SK-N-SH (cell line): ENCODE measurements around the gene LAMA1. TPM values are rescaled to one million over a fixed set of nuclear protein-coding genes. Genes with fewer than 3 reads are reported as not detected.

Experiments
- CTCF ChIA-PET: fragments of 300-600, 350-600 bp; formaldehyde crosslinking; extraction: SDS; loops from one replicate; lab custom pipeline; 2021; lab: Yijun Ruan, JAX
- POLR2A ChIA-PET: fragments of 350-600 bp; sonication (Branson Sonifier 250); formaldehyde crosslinking; extraction: SDS; loops from one replicate; lab custom pipeline; 2020; ENCODE audit warnings: antibody characterized with exemption, inconsistent platforms; lab: Yijun Ruan, JAX
- DNase-seq: peaks from one replicate; pipeline ENCODE4 v3.0.0; 2012
- H2AFZ ChIP-seq: fragments of 200-600 bp; sonication (generic); 2 replicates; pipeline ENCODE4 v1.8.1; 2016; ENCODE audit warnings: antibody characterized with exemption, mild to moderate bottlenecking, low read depth
- H3F3A ChIP-seq: fragments of 200-600 bp; sonication (generic); replicated peaks from 2 replicates; pipeline ENCODE3; 2016; ENCODE audit warnings: antibody characterized with exemption, mild to moderate bottlenecking; ENCODE audit not compliant: insufficient read depth
- H3K27ac ChIP-seq, 2 experiments: fragments of 200-500 bp in 1 of 2; fragments of 200-600 bp in 1 of 2; sonication (Bioruptor generic) in 1 of 2; sonication (generic), shearing (Covaris generic) in 1 of 2; 2 replicates each; pipeline versions ENCODE4 v1.5.1 to v1.6.1; 2014 to 2016; ENCODE audit warnings: low read depth in 2 of 2, inconsistent platforms in 1 of 2, low read length in 1 of 2, mild to moderate bottlenecking in 1 of 2, mixed read lengths in 1 of 2
- H3K27me3 ChIP-seq: fragments of 200-600 bp; sonication (generic), shearing (Covaris generic); 2 replicates; pipeline ENCODE4 v1.6.1; 2016; ENCODE audit warnings: mixed run types; ENCODE audit not compliant: insufficient read depth
- H3K36me3 ChIP-seq, 2 experiments: fragments of 200-500 bp in 1 of 2; fragments of 200-600 bp in 1 of 2; sonication (Bioruptor generic) in 1 of 2; sonication (generic) in 1 of 2; replicated peaks in 1 of 2; 2 replicates each; pipeline versions ENCODE3 to v1.5.1; 2014 to 2016; ENCODE audit warnings: low read length in 1 of 2, mild to moderate bottlenecking in 1 of 2; ENCODE audit not compliant: insufficient read depth in 2 of 2, control insufficient read depth in 1 of 2
- H3K4me1 ChIP-seq, 2 experiments: fragments of 200-500 bp in 1 of 2; fragments of 200-600 bp in 1 of 2; sonication (Bioruptor generic) in 1 of 2; sonication (generic), shearing (Covaris generic) in 1 of 2; 2 replicates each; pipeline versions ENCODE4 v1.5.1 to v1.6.1; 2014 to 2016; ENCODE audit warnings: low read depth in 1 of 2, low read length in 1 of 2, mixed run types in 1 of 2; ENCODE audit not compliant: insufficient read depth in 2 of 2, control insufficient read depth in 1 of 2
- H3K4me2 ChIP-seq: fragments of 200-600 bp; sonication (generic), shearing (Covaris generic); 2 replicates; pipeline ENCODE4 v1.6.1; 2017; ENCODE audit warnings: mixed run types
- H3K4me3 ChIP-seq, 2 experiments: fragments of 200-500 bp in 1 of 2; fragments of 200-600 bp in 1 of 2; sonication (Bioruptor generic) in 1 of 2; sonication (generic), shearing (Covaris generic) in 1 of 2; 2 replicates each; pipeline versions ENCODE4 v1.5.1 to v1.8.1; 2014 to 2016; ENCODE audit warnings: low read depth in 2 of 2, inconsistent platforms in 1 of 2, low read length in 1 of 2, mild to moderate bottlenecking in 1 of 2, mixed read lengths in 1 of 2, moderate library complexity in 1 of 2
- H3K79me2 ChIP-seq: fragments of 200-600 bp; sonication (generic); 2 replicates; pipeline ENCODE4 v1.8.1; 2017; ENCODE audit warnings: mild to moderate bottlenecking; ENCODE audit not compliant: insufficient read depth
- H3K9ac ChIP-seq: fragments of 200-600 bp; sonication (generic); 2 replicates; pipeline ENCODE4 v1.6.1; 2017; ENCODE audit warnings: mixed run types
- H3K9me2 ChIP-seq: fragments of 200-600 bp; sonication (generic); 2 replicates; pipeline ENCODE4 v1.6.1; 2017; ENCODE audit warnings: mixed run types
- H3K9me3 ChIP-seq: fragments of 200-600 bp; sonication (generic); 2 replicates; pipeline ENCODE4 v1.6.1; 2017; ENCODE audit warnings: mixed run types, mild to moderate bottlenecking, moderate library complexity
- H4K20me1 ChIP-seq: fragments of 200-600 bp; sonication (generic); 2 replicates; pipeline ENCODE4 v1.6.1; 2017; ENCODE audit warnings: mild to moderate bottlenecking, mixed run types; ENCODE audit not compliant: insufficient read depth
- ELF1 ChIP-seq: IDR thresholded peaks from 2 replicates; pipeline ENCODE4 v1.4.0; 2012
- EP300 ChIP-seq, 2 experiments: IDR thresholded peaks; 2 replicates each; pipeline versions ENCODE4 v1.4.0 to v1.6.1; 2012; ENCODE audit warnings: borderline replicate concordance in 1 of 2, low read depth in 1 of 2, low read length in 1 of 2
- EZH2phosphoT487 ChIP-seq: fragments of 200-600 bp; sonication (generic); IDR thresholded peaks from 2 replicates; pipeline ENCODE4 v1.6.1; 2017; ENCODE audit warnings: low read depth, mixed run types, mild to moderate bottlenecking, antibody characterized with exemption, moderate library complexity, borderline replicate concordance
- FOXJ3 ChIP-seq: sonication (generic); formaldehyde crosslinking; IDR thresholded peaks from 2 replicates; pipeline ENCODE4 v1.5.1; 2020; ENCODE audit warnings: mild to moderate bottlenecking, missing genetic modification reagents
- FOXM1 ChIP-seq: IDR thresholded peaks from 2 replicates; pipeline ENCODE4 v1.4.0; 2012; ENCODE audit warnings: low read depth, mild to moderate bottlenecking
- GABPA ChIP-seq: IDR thresholded peaks from 2 replicates; pipeline ENCODE4 v1.4.0; 2012; ENCODE audit warnings: low read depth, mild to moderate bottlenecking
- GATA2 ChIP-seq: sonication (generic); formaldehyde crosslinking; IDR thresholded peaks from 2 replicates; pipeline ENCODE4 v1.5.0; 2020; ENCODE audit warnings: mild to moderate bottlenecking, missing genetic modification reagents
- MXI1 ChIP-seq: IDR thresholded peaks from 2 replicates; pipeline ENCODE4 v1.6.1; 2012; ENCODE audit warnings: mild to moderate bottlenecking, low read depth, low read length, improper control_type of control experiment
- NRF1 ChIP-seq: IDR thresholded peaks from 2 replicates; pipeline ENCODE4 v1.6.1; 2012; ENCODE audit warnings: low read depth, mild to moderate bottlenecking, low read length
- RAD21 ChIP-seq: IDR thresholded peaks from 2 replicates; pipeline ENCODE4 v1.6.1; 2012; ENCODE audit warnings: mild to moderate bottlenecking, low read length
- RCOR1 ChIP-seq: fragments of 150-350 bp; IDR thresholded peaks from 2 replicates; pipeline ENCODE4 v1.6.1; 2017; ENCODE audit warnings: antibody characterized with exemption, low read length
- REST ChIP-seq: IDR thresholded peaks from 2 replicates; pipeline ENCODE4 v1.6.1; 2012; ENCODE audit warnings: mild to moderate bottlenecking, low read depth, low read length, moderate library complexity
- SIN3A ChIP-seq: IDR thresholded peaks from 2 replicates; pipeline ENCODE4 v1.6.1; 2012; ENCODE audit warnings: low read depth, mild to moderate bottlenecking, low read length, moderate library complexity, borderline replicate concordance
- TAF1 ChIP-seq: IDR thresholded peaks from 2 replicates; pipeline ENCODE4 v1.6.1; 2012; ENCODE audit warnings: low read depth, mild to moderate bottlenecking, low read length, moderate library complexity, borderline replicate concordance
- TEAD4 ChIP-seq: IDR thresholded peaks from 2 replicates; pipeline ENCODE4 v1.4.0; 2012; ENCODE audit warnings: mild to moderate bottlenecking, borderline replicate concordance; ENCODE audit not compliant: insufficient read depth
- YY1 ChIP-seq: IDR thresholded peaks from 2 replicates; pipeline ENCODE4 v1.4.0; 2012; ENCODE audit warnings: low read depth, mild to moderate bottlenecking
- ZBTB33 ChIP-seq: IDR thresholded peaks from 2 replicates; pipeline ENCODE4 v1.4.0; 2012; ENCODE audit warnings: low read depth, borderline replicate concordance
- WGBS: methylation state at CpG from one replicate; pipeline ENCODE4 v1.1.6; 2017; ENCODE audit warnings: low lambda C conversion rate; 5-methylcytosine and 5-hydroxymethylcytosine counted together
- polyA plus RNA-seq, 3 experiments: library from polyadenylated mRNA; depleted of rRNA; stranded (reverse); fragments of >200 nt; gene quantifications; 2 replicates each; pipeline ENCODE4 v1.2.3, GENCODE V29; 2012

LAMA1 gene
- polyA plus RNA-seq, 1 of the 3 experiments (the other 2 are of a cell fraction) = 0.07 TPM

GRCh38 chr18:7048081-7048480 lies 69.5 kb downstream of the LAMA1 start:
- WGBS = 56% methylated on average over 7 of the region's 7 CpGs
- Histone ChIP-seq H3K27ac (no peak overlapping the region), H3K27me3 (no peaks in the 10 kb centered on the region), H3K4me2 (no peak overlapping the region), H3K9ac (no peak overlapping the region), H3K9me3 (no peaks in the 10 kb centered on the region; the same call in 1 of the 2 replicates), H3K79me2 (no peaks in the 10 kb centered on the region), H3F3A (no peaks in the 10 kb centered on the region), H3K4me1 (no peaks in the 10 kb centered on the region), H3K9me2 (no peaks in the 10 kb centered on the region), H3K36me3 (no peaks in the 10 kb centered on the region), H4K20me1 (no peaks in the 10 kb centered on the region), H3K4me3 (no peak overlapping the region), H2AFZ (no peak overlapping the region)
- DNase-seq = no peak
- POLR2A ChIA-PET = no interaction called here
- TF ChIP-seq GABPA (no peak), EP300 (IDR thresholded peaks at IDR 0.05; ENCODE audit: borderline replicate concordance in 1 of 2, low read depth in 1 of 2, low read length in 1 of 2) (no peak), SIN3A (no peak), ELF1 (no peak), FOXJ3 (CRISPR knock-in tag) (no peak), TAF1 (no peak), FOXM1 (no peak), MXI1 (no peak), YY1 (no peak), REST (no peak), ZBTB33 (no peak), GATA2 (CRISPR knock-in tag) (no peak), NRF1 (no peak), RAD21 (no peak), TEAD4 (no peak), RCOR1 (no peak), EZH2phosphoT487 (no peak)
- TF ChIP-seq, all 33 proteins: peak for 0
- CTCF ChIA-PET = interaction anchor here (1.4 kb wide), 1 partner anchor 10 kb away, joined by 6 read pairs; no protein-coding TSS in a partner anchor
